Osteoblast (primary cell): ENCODE measurements around the gene ZBTB7C. TPM values are rescaled to one million over a fixed set of nuclear protein-coding genes. Genes with fewer than 3 reads are reported as not detected.

Experiments
- DNase-seq: peaks from one replicate; pipeline ENCODE4 v3.0.0; 2011; ENCODE audit warnings: low spot score, mixed read lengths; ENCODE audit not compliant: insufficient read length; ENCODE audit errors: missing footprints
- H2AFZ ChIP-seq: 2 replicates; pipeline ENCODE4 v1.6.0; 2011; ENCODE audit warnings: mild to moderate bottlenecking, low read length
- H3K27ac ChIP-seq: 2 replicates; pipeline ENCODE4 v1.5.1; 2011; ENCODE audit warnings: mild to moderate bottlenecking, low read depth, low read length, moderate library complexity
- H3K27me3 ChIP-seq: 2 replicates; pipeline ENCODE4 v1.6.0; 2012; ENCODE audit warnings: mild to moderate bottlenecking, control low read depth, inconsistent platforms, low read length, moderate library complexity; ENCODE audit not compliant: insufficient read depth
- H3K36me3 ChIP-seq: 2 replicates; pipeline ENCODE4 v1.5.1; 2011; ENCODE audit warnings: mild to moderate bottlenecking, low read length, control low read depth, moderate library complexity; ENCODE audit not compliant: insufficient read depth
- H3K4me1 ChIP-seq: 2 replicates; pipeline ENCODE4 v1.5.1; 2011; ENCODE audit warnings: mild to moderate bottlenecking, low read length, control low read depth, moderate library complexity; ENCODE audit not compliant: insufficient read depth
- H3K4me2 ChIP-seq: 2 replicates; pipeline ENCODE4 v1.6.0; 2011; ENCODE audit warnings: mild to moderate bottlenecking, low read length; ENCODE audit not compliant: insufficient read depth
- H3K4me3 ChIP-seq: fragments of 200-600 bp; sonication (generic); 3 replicates; pipeline ENCODE4 v1.5.1; 2012; ENCODE audit warnings: mild to moderate bottlenecking, low read length, inconsistent platforms; ENCODE audit not compliant: insufficient read depth
- H3K79me2 ChIP-seq: 2 replicates; pipeline ENCODE4 v1.6.0; 2012; ENCODE audit warnings: mild to moderate bottlenecking, low read length, control low read depth, inconsistent platforms; ENCODE audit not compliant: insufficient read depth
- H3K9me3 ChIP-seq: 2 replicates; pipeline ENCODE4 v1.5.1; 2011; ENCODE audit warnings: low read depth, low read length, control low read depth
- H4K20me1 ChIP-seq: 2 replicates; pipeline ENCODE4 v1.6.0; 2012; ENCODE audit warnings: mild to moderate bottlenecking, low read length, control low read depth; ENCODE audit not compliant: insufficient read depth
- total RNA-seq: library from RNA; depleted of rRNA; stranded (reverse); fragments of >200 nt; gene quantifications from 2 replicates; pipeline ENCODE4 v1.2.3, GENCODE V29; 2012
- TF ChIP-seq, protein P1 (sequence below): IDR thresholded peaks from 2 replicates; pipeline ENCODE4 v1.5.1; 2011; ENCODE audit warnings: mild to moderate bottlenecking, low read depth, low read length, moderate library complexity; ENCODE audit errors: extremely low read depth

Gene ZBTB7C
- total RNA-seq, 1 donor = 0.36 TPM

DNA sequence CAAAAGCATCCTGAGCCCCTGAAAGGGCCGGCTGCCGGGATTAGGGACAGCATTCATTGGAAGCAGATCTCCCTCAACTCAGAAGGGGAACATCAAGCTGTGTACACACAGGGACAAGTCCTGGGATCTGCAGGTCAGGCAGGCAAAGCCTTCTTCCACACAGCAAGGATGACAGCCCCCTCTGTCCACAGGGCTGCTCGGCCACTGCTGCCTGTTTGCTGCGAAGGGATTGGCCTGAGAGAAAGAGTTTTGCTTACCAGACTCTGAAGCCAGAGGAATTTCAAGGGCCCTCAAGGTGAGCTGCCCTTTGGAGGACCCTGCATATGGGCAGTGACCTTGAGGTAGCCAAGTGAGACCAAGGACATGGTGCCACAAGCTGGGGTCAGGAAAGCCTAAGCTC lies 11.1 kb downstream of the ZBTB7C start:
- no peaks in the 10 kb centered on the region for H3K79me2 ChIP-seq
- H4K20me1 ChIP-seq = no peaks in the 10 kb centered on the region
- no peak overlapping the region for H3K4me2 ChIP-seq
- peaks cover 41% of the 10 kb centered on the region for H3K27me3 ChIP-seq
- H3K36me3 ChIP-seq = no peaks in the 10 kb centered on the region
- TF ChIP-seq, protein P1, sequence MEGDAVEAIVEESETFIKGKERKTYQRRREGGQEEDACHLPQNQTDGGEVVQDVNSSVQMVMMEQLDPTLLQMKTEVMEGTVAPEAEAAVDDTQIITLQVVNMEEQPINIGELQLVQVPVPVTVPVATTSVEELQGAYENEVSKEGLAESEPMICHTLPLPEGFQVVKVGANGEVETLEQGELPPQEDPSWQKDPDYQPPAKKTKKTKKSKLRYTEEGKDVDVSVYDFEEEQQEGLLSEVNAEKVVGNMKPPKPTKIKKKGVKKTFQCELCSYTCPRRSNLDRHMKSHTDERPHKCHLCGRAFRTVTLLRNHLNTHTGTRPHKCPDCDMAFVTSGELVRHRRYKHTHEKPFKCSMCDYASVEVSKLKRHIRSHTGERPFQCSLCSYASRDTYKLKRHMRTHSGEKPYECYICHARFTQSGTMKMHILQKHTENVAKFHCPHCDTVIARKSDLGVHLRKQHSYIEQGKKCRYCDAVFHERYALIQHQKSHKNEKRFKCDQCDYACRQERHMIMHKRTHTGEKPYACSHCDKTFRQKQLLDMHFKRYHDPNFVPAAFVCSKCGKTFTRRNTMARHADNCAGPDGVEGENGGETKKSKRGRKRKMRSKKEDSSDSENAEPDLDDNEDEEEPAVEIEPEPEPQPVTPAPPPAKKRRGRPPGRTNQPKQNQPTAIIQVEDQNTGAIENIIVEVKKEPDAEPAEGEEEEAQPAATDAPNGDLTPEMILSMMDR = no peak
- H3K4me3 ChIP-seq = no peak overlapping the region
- H3K4me1 ChIP-seq = no peaks in the 10 kb centered on the region
- no peak overlapping the region for H3K27ac ChIP-seq
- no peaks in the 10 kb centered on the region for H3K9me3 ChIP-seq
- H2AFZ ChIP-seq = no peak overlapping the region
- DNase-seq = no peak

DNA sequence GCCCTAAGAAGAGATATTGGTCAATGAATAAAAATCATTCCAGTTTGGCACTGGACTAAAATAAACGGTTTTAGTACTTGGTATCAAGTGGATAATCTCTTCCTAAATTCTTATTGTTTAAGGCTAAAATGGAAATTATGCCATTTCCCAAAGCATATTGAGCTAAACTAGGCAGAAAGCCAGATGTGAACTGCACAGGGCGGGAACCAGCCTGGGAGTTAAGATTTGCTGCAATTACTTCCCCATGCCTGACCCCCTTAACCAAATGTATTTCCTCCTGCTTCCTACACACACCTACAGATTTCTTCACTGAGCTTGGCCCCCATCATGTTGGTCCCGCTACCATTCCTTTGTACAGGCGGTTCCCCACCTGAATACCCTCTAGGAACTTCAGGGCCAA lies 12.2 kb downstream of the ZBTB7C start:
- Histone ChIP-seq H3K27me3 (peaks cover 43% of the 10 kb centered on the region), H2AFZ (no peak overlapping the region), H4K20me1 (no peaks in the 10 kb centered on the region), H3K4me1 (no peaks in the 10 kb centered on the region), H3K79me2 (no peaks in the 10 kb centered on the region), H3K27ac (no peak overlapping the region), H3K9me3 (no peaks in the 10 kb centered on the region), H3K4me2 (no peak overlapping the region), H3K4me3 (no peak overlapping the region), H3K36me3 (no peaks in the 10 kb centered on the region)
- TF ChIP-seq, protein P1 = no peak
- no peak for DNase-seq

DNA sequence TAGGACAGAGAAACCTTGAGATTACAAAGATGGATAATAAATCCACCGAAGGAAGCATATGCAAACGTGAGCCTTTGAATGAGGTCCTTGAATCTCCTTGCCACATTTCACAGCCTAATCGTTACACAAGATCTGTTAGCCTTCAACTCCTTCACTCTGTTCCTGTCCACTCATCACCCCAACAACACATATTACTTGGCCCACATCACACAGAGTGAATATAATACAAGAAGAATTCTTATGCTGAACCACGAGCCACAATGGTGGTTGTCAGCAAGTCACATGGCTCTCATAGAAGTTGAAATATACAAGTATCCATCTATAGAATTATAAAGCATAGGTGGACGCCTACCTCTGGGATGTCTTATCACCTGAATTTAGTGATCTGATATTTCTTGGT lies 12.6 kb downstream of the ZBTB7C start:
- H3K4me2 ChIP-seq = no peak overlapping the region
- H3K79me2 ChIP-seq = no peaks in the 10 kb centered on the region
- no peaks in the 10 kb centered on the region for H3K36me3 ChIP-seq
- no peaks in the 10 kb centered on the region for H3K9me3 ChIP-seq
- H4K20me1 ChIP-seq = no peaks in the 10 kb centered on the region
- no peak overlapping the region for H3K27ac ChIP-seq
- H3K4me1 ChIP-seq = no peaks in the 10 kb centered on the region
- no peak overlapping the region for H2AFZ ChIP-seq
- no peak for DNase-seq
- TF ChIP-seq, protein P1 = no peak
- no peak overlapping the region for H3K4me3 ChIP-seq
- peaks cover 43% of the 10 kb centered on the region for H3K27me3 ChIP-seq

DNA sequence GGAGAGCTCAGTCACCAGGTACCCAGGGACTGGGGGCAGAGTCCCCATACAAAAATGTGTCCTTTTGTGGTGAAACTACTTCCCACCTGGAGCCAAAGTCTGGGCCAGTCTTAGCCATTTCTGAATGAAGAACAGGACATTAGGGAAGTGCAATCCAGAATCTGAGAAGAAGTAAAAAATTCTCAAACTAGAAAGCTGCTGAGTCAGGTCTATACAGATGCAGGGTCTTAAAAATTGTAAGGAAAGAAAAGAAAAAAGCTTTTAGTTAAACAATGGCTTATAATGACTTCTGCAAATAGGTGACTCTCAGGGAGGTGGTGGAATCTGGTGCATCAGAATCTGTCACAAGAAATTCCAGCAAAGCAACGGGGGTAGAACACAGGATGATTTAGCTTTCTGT lies 13.5 kb downstream of the ZBTB7C start:
- H3K27ac ChIP-seq = no peak overlapping the region
- peaks cover 43% of the 10 kb centered on the region for H3K27me3 ChIP-seq
- no peak overlapping the region for H3K4me3 ChIP-seq
- TF ChIP-seq, protein P1 = no peak
- no peaks in the 10 kb centered on the region for H3K4me1 ChIP-seq
- H3K36me3 ChIP-seq = no peaks in the 10 kb centered on the region
- no peaks in the 10 kb centered on the region for H3K79me2 ChIP-seq
- H3K4me2 ChIP-seq = no peak overlapping the region
- no peaks in the 10 kb centered on the region for H4K20me1 ChIP-seq
- no peak overlapping the region for H2AFZ ChIP-seq
- no peak for DNase-seq
- H3K9me3 ChIP-seq = no peaks in the 10 kb centered on the region
